GM21423 (cell line): ENCODE measurements around the gene LRMDA.

ENCODE experiments used
- ATAC-seq: cut with Tn5 transposase; IDR thresholded peaks from one replicate; pipeline ENCODE4 v1.9.1; 2021; ENCODE audit warnings: mild to moderate bottlenecking, moderate library complexity; ENCODE audit not compliant: unreplicated experiment

The LRMDA gene

GRCh38 chr10:75443362-75443761 lies 11.9 kb downstream of the LRMDA start:
- ATAC-seq, result no peak

- ATAC-seq, result no peak
Measured at GRCh38 chr10:75444781-75445386, 13.5 kb downstream of the LRMDA start.

- no peak for ATAC-seq
Measured at GRCh38 chr10:75446508-75446907, 15.1 kb downstream of the LRMDA start.

GRCh38 chr10:75448166-75448565 lies 16.7 kb downstream of the LRMDA start:
- no peak for ATAC-seq

- ATAC-seq, result no peak
Measured at GRCh38 chr10:75449382-75450074, 18.1 kb downstream of the LRMDA start.

- ATAC-seq, result no peak
Measured at GRCh38 chr10:75450075-75450445, 18.6 kb downstream of the LRMDA start.

- no peak for ATAC-seq
Measured at GRCh38 chr10:75450644-75451640, 19.5 kb downstream of the LRMDA start.

GRCh38 chr10:75451831-75452230 lies 20.4 kb downstream of the LRMDA start:
- ATAC-seq, result no peak

- no peak for ATAC-seq
Measured at GRCh38 chr10:75452997-75453396, 21.6 kb downstream of the LRMDA start.

GRCh38 chr10:75456122-75456521 lies 24.7 kb downstream of the LRMDA start:
- no peak for ATAC-seq

GRCh38 chr10:75460059-75460458 lies 28.6 kb downstream of the LRMDA start:
- no peak for ATAC-seq

- no peak for ATAC-seq
Measured at GRCh38 chr10:75461672-75462649, 30.5 kb downstream of the LRMDA start.

- ATAC-seq, result no peak
Measured at GRCh38 chr10:75462865-75463264, 31.4 kb downstream of the LRMDA start.

- ATAC-seq, result no peak
Measured at GRCh38 chr10:75464478-75465449, 33.3 kb downstream of the LRMDA start.

GRCh38 chr10:75465450-75465827 lies 34.0 kb downstream of the LRMDA start:
- ATAC-seq, result no peak

- no peak for ATAC-seq
Measured at GRCh38 chr10:75466001-75466400, 34.6 kb downstream of the LRMDA start.

GRCh38 chr10:75466886-75467285 lies 35.5 kb downstream of the LRMDA start:
- no peak for ATAC-seq

- no peak for ATAC-seq
Measured at GRCh38 chr10:75468612-75469005, 37.2 kb downstream of the LRMDA start.

- no peak for ATAC-seq
Measured at GRCh38 chr10:75469006-75469616, 37.7 kb downstream of the LRMDA start.
